SJCRH30 (cell line): ENCODE data around the gene PIRT. TPM values are rescaled to one million over a fixed set of nuclear protein-coding genes. Genes with fewer than 3 reads are reported as not detected.

ENCODE experiments used
- DNase-seq, 2 experiments: peaks; one replicate each; pipeline ENCODE4 v3.0.0-alpha.2; 2015 to 2020
- H3K27ac ChIP-seq: fragments of 250-450 bp; sonication (Bioruptor Pico); 2 replicates; pipeline ENCODE4 v1.5.1; 2020; ENCODE audit warnings: mild to moderate bottlenecking, moderate library complexity
- H3K27me3 ChIP-seq: fragments of 250-450 bp; sonication (Bioruptor Pico); 2 replicates; pipeline ENCODE4 v1.5.1; 2020; ENCODE audit warnings: mild to moderate bottlenecking, moderate library complexity
- H3K36me3 ChIP-seq: fragments of 250-450 bp; sonication (Bioruptor Pico); 2 replicates; pipeline ENCODE4 v1.5.1; 2020; ENCODE audit warnings: mild to moderate bottlenecking, moderate library complexity
- H3K4me1 ChIP-seq: fragments of 250-450 bp; sonication (Bioruptor Pico); 2 replicates; pipeline ENCODE4 v1.5.1; 2020; ENCODE audit warnings: mild to moderate bottlenecking, moderate library complexity
- H3K4me3 ChIP-seq: fragments of 250-450 bp; sonication (Bioruptor Pico); 2 replicates; pipeline ENCODE4 v1.5.1; 2020; ENCODE audit warnings: mild to moderate bottlenecking, moderate library complexity
- H3K9me3 ChIP-seq: fragments of 250-450 bp; sonication (Bioruptor Pico); replicated peaks from 2 replicates; pipeline ENCODE4 v1.5.1; 2020; ENCODE audit warnings: mild to moderate bottlenecking, moderate library complexity
- total RNA-seq: library from RNA; depleted of rRNA; stranded (reverse); fragments of >200 nt; shearing (Covaris generic); gene quantifications from 2 replicates; pipeline ENCODE4 v1.2.3, GENCODE V29; 2014

The PIRT gene
- total RNA-seq, 1 experiment from 2014 or later = not detected

DNA sequence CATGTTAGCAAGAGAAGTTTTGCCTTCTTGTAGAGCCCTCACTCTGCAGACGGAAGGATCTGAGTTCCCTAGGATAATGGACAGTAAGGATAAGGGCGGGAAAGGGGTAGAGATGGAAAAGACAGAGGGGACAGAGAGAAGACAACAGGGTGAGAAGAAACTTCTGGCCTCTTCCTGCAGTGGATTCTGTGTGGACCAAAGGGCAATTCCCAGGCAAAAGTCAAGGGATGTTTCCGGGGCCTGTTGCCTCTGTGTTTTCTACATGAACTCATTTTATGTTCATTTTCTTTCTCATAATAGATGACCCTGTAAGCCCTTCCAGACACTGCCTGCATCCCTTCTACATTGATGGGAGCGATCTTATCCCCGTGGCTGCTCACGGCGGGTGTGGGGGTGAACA, 33.3 kb downstream of the PIRT start:
- no peak overlapping the region for H3K27ac ChIP-seq
- no peaks in the 10 kb centered on the region for H3K36me3 ChIP-seq
- DNase-seq = no peak
- no peak overlapping the region for H3K4me3 ChIP-seq
- H3K4me1 ChIP-seq = no peaks in the 10 kb centered on the region
- H3K27me3 ChIP-seq = no peaks in the 10 kb centered on the region
- no peaks in the 10 kb centered on the region for H3K9me3 ChIP-seq

DNA sequence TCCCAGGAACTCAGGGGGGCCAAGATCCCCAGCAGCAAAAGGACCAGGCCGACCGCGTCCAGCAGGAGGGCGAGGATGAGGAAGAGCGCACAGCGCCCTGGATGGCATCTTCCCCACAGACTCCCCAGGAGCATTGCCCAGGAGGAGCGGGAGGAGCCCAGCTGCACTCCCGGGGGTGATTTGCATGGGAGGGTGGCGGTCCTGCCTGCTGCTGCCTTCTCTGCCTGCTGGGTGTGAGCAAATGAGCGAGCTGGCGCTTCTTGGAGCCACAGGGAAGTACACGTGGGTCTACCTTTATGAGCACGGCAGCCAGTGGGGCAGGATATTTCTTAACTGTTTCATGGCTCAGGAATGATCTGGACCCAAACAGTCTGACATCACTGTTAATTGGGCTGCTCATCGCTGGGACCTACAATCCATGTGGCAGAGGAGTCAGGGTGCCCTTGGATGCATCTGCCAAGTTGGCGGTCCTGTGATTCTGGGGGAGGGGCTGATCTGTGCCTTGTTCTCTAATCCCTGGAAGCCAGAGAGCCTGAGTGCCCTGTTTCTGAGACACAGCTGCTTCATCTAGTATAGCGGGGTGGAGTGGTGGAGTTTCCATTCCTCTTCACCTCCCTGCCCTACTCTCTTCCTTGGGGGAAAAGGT, 33.9 kb downstream of the PIRT start, which contains the start of gene TMEM238L:
Gene TMEM238L (minus strand): TSS at position 270 of the 646 bp plus-strand sequence. CDS start 136 bp downstream, at position 134.
- H3K27ac ChIP-seq = no peak within 1 kb of the TSS
- no peak within 1 kb of the TSS for H3K4me3 ChIP-seq
- H3K9me3 ChIP-seq = no peaks in the 10 kb centered on the region
- DNase-seq = no peak
- no peaks in the 10 kb centered on the region for H3K27me3 ChIP-seq
- H3K36me3 ChIP-seq = no peaks in the 10 kb centered on the region
- H3K4me1 ChIP-seq = no peaks in the 10 kb centered on the region

DNA sequence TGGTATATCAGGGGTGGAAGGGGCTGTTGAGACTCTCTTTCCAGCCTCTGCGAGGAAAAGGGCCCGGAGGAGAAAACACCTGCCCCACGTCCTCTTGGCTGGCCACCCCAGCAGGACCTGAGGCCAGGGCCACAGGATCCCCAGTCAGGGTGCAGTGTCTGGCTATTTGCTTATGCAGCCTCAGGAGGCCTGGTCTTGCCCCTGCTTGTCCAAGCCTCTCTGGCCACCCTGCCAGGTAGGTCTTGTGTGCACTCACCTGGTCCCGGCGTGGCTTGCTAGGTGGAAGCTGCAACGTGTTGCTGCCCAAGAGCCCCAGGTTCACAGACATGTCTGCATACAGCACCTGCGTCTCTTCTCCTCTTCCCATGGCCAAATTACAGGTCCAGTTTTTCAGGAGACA, 34.5 kb downstream of the PIRT start:
- Histone ChIP-seq H3K4me3 (no peak overlapping the region), H3K36me3 (no peaks in the 10 kb centered on the region), H3K27me3 (no peaks in the 10 kb centered on the region), H3K27ac (no peak overlapping the region), H3K4me1 (no peaks in the 10 kb centered on the region), H3K9me3 (no peaks in the 10 kb centered on the region)
- DNase-seq = no peak

DNA sequence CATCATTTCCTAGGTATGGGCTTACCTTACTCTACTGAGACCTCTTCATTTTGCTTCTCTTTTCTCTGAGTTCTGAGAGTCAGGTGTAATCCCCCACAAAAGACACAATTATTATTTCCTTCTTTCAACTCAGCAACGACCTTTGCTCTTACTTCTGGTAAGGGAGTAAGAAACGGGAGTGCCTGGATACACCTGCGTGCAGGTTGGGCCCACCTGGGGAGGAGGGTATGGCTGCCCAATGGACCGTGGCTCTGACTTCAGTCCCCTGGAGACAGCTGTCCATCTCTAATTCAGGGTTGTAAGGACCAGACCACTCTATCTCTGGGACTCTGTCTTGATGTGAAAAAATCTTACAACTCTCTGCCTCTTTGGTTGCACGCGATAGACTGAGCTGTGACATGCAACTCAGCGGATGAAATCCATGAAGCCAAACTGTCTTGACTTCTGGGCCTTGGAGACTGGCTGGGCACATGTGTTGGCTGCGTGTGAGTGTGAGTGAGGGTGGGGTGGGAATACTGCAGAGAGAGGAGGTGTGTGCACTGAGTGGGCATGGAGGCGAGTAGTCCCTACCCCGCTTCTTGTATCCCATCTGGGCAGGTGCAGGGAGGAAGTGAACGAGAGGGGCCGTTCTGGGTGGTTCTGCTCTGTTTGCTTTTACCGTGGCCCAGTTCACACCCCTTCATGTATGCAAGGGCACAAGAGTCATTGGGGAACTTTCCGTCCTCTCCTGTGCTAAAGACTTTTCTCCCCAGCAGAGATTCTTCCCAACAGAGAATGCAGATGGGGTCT, 35.2 kb downstream of the PIRT start:
- Histone ChIP-seq H3K36me3 (no peaks in the 10 kb centered on the region), H3K4me1 (no peaks in the 10 kb centered on the region), H3K9me3 (no peaks in the 10 kb centered on the region), H3K27ac (no peak overlapping the region), H3K27me3 (no peaks in the 10 kb centered on the region), H3K4me3 (no peak overlapping the region)
- no peak for DNase-seq

DNA sequence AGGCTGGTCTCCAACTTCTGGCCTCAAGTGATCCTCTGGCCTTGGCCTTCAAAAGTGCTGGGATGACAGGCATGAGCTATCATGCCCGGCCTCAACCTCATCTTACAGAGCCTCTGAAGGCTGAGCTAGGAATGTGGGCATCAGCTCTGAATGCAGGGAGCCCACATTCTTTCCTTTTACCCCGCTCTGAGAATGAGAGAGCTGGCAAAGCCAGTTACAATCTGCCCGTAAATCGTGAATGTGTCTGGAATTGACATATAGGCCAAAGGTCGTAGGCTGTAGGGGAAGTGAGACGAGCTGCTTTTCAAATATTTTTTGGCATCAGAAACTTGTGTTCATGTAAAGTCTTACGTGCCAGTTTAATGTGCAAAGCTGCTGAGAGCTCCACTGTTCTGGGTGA, 38.5 kb downstream of the PIRT start:
- Histone ChIP-seq H3K36me3 (no peaks in the 10 kb centered on the region), H3K27me3 (no peaks in the 10 kb centered on the region)

DNA sequence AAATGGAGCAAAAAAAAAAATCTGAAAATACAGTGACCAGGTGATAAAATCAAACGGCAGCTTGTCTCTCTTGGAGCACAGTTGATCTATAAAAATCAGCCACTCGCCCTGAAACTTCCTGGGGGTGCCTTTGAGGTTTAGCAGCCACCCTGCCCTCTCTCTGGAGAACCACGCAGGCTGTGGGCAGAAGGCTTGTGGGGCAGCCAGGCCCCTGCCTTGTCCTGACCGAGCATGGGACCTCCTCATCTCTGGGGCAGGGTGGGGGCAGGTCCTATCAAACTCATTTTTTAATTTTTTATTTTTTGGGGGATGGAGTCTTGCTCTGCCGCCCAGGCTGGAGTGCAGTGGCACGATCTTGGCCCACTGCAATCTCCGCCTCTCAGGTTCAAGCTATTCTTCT, 39.0 kb downstream of the PIRT start:
- Histone ChIP-seq H3K27me3 (no peaks in the 10 kb centered on the region), H3K27ac (no peak overlapping the region), H3K4me3 (no peak overlapping the region), H3K9me3 (no peaks in the 10 kb centered on the region), H3K4me1 (no peaks in the 10 kb centered on the region), H3K36me3 (no peaks in the 10 kb centered on the region)
- DNase-seq = no peak

More for the DNA sequence above, 38.5 kb downstream of the PIRT start:
- no peaks in the 10 kb centered on the region for H3K9me3 ChIP-seq
- H3K27ac ChIP-seq = no peak overlapping the region
- no peaks in the 10 kb centered on the region for H3K4me1 ChIP-seq
- no peak for DNase-seq
- H3K4me3 ChIP-seq = no peak overlapping the region

DNA sequence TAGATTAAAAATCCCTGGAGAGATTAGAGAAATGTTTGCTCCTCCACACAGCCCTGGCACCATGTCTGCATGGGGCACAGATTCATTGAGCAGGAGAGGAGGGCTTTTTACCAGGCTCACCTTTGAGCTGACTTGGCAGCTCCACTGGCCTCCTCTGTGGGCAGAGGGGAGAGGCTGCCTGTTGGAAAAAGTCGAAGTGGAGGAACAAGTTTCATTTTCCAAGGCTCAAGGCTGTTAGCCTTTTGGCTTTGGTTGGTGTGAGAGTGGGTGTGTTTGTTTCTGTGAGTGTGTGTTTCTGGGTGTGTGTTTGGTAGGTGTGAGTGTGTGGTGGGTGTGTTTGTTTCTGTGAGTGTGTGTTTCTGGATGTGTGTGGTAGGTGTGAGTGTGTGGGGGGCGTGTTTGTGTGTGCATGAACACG, 39.5 kb downstream of the PIRT start:
- no peaks in the 10 kb centered on the region for H3K4me1 ChIP-seq
- H3K36me3 ChIP-seq = no peaks in the 10 kb centered on the region
- no peak overlapping the region for H3K27ac ChIP-seq
- H3K9me3 ChIP-seq = no peaks in the 10 kb centered on the region
- no peak for DNase-seq
- no peaks in the 10 kb centered on the region for H3K27me3 ChIP-seq
- no peak overlapping the region for H3K4me3 ChIP-seq

DNA sequence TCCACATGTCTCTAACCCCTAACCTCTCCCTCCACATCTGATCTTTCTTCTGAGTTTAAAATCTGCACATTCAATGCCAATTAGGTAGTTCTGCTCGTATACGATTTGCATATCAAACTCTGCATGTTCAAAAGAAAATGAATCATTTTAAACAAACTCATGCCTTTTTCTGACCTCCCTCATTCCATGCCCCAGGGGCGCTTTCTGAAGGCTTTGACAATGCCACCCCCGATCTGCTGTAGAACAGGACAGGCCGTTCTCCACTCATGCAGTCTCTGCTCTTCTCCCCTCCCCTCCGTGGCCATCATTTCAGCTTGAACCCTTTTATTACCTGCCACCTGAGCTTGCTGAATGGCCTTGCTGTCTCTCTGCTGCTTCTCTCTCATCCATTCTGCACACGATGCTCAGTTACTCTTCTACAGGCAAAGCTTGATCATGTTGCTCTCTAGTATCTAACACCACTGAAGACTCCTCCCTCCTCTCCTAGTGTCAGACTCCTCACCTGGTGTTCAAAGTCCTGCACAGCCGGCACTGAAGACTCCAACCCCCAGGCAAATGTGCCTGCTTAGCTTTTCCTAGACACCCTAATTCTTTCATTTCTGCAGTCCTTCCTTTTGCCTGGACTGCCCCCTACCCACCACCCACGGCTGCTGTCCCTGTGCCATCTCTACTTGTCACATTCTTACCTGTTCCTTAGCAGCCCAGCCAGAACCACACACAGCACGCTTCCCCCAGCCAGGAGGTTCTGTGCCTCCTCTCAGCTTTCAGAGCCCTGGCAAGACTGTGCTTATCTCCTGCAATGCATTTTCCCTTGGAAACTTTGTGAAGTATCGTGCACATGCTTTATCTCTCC, 40.2 kb downstream of the PIRT start:
- H3K9me3 ChIP-seq = no peaks in the 10 kb centered on the region

DNA sequence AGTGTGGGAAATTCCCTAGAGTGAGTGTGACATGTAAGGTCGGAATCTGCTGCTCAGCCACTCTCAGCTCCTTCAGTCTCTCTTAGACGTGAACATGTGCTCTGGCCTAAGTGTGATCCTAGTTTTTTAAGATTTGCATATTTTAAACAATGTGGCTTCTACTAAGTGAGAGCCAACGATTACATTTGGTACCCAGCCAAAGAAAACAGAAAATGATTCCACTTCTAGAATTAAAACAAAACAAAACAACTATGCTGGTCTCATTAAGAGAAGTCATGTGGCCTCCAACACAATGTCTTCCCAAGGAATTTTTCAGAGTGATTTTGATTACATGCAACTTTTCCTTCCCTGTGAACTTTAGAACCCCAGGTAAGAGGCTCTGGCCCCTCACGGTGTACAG, 44.1 kb downstream of the PIRT start:
- no peak for DNase-seq
- no peak overlapping the region for H3K27ac ChIP-seq
- no peaks in the 10 kb centered on the region for H3K4me1 ChIP-seq
- no peaks in the 10 kb centered on the region for H3K36me3 ChIP-seq
- no peaks in the 10 kb centered on the region for H3K27me3 ChIP-seq
- H3K9me3 ChIP-seq = no peaks in the 10 kb centered on the region
- H3K4me3 ChIP-seq = no peak overlapping the region

More for the DNA sequence above, 40.2 kb downstream of the PIRT start:
- no peak overlapping the region for H3K4me3 ChIP-seq
- no peaks in the 10 kb centered on the region for H3K4me1 ChIP-seq
- H3K27me3 ChIP-seq = no peaks in the 10 kb centered on the region
- no peak for DNase-seq
- H3K27ac ChIP-seq = no peak overlapping the region
- H3K36me3 ChIP-seq = no peaks in the 10 kb centered on the region

DNA sequence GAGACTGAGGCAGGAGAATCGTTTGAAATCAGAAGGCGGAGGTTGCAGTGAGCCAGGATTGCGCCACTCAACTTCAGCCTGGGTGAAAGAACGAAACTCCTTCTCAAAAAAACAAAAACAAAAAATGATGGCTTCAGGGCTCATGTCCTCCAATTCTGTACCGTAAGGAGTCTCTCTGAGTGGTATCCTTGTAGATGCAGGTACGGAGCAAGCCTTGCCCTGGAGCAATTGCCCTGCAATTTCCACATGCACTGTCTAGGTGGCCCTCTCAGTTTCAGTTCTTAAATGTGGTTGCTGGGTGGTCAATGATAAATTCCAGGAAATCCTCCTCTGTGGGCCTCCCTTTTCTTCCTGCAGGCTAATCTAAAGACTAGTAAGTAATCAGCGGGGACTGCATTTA, 44.6 kb downstream of the PIRT start:
- H3K36me3 ChIP-seq = no peaks in the 10 kb centered on the region
- H3K9me3 ChIP-seq = no peaks in the 10 kb centered on the region
- no peak overlapping the region for H3K4me3 ChIP-seq
- H3K27ac ChIP-seq = no peak overlapping the region
- DNase-seq = no peak
- H3K4me1 ChIP-seq = no peaks in the 10 kb centered on the region
- H3K27me3 ChIP-seq = no peaks in the 10 kb centered on the region

DNA sequence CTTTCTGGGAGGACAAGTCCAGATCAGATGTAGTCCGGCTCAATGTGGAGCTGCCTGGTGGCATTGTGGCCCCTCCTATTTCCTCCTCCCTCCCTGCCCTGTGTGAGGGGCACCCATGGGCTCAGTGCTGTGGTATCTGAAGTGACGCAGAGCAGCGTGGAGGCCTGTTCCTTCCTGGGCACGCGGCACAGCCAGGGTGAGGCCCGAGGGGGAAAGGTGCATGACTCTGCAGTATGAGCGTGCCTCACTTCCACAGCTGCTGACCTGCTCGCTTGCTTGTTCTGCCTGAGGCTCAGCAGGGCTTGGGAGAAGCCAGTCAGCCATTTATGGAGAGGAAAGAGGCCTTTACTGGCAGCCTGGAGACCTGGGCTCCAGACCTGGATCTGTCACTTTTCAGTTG, 45.7 kb downstream of the PIRT start:
- Histone ChIP-seq H3K9me3 (no peaks in the 10 kb centered on the region), H3K36me3 (no peaks in the 10 kb centered on the region), H3K27ac (no peak overlapping the region), H3K27me3 (no peaks in the 10 kb centered on the region), H3K4me1 (no peaks in the 10 kb centered on the region), H3K4me3 (no peak overlapping the region)
- no peak for DNase-seq

DNA sequence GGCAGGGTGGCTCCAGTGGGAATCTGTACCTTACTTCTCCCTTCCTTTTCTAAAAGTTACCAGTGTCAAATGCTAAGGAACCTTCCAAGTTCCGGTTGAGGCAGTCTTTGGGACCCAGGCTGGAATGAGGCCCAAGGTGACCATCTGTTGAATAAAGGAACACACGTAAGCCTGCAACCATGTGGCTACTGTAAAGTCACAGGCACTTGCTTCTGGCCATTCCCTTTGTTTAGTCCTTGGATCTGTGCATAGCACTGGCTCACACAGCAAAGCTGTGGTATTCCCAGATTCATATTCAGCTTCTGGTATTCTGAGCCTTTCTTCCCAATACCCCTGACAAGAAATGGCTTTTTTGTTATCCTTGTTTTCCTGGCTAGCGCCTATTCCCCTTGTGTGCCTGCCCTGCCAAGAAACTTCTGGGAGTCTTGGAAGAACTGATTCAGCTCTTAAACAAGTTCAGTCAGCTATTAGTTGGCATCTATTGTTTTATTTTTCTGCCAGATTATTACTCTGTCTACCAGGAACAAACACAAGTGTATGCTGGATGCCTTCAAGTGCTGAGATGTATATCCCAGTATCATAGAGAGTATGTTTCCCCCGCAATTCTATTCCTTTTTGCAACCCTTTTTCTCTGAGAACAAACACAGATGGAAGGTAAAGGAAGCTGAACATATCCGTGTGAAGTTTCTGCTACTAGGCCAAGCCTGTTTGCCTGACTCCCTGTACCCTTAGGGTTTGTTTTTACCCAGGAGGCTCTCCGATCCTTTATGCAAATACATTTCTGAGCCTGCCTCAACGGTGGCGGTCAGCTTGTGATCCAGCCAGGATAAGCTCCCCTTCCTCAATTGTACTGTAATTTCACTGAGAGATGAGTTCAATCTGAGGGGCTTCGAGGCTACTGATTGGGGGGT, 47.1 kb downstream of the PIRT start:
- Histone ChIP-seq H3K36me3 (no peaks in the 10 kb centered on the region), H3K9me3 (no peaks in the 10 kb centered on the region), H3K4me1 (no peaks in the 10 kb centered on the region), H3K4me3 (no peak overlapping the region), H3K27ac (no peak overlapping the region), H3K27me3 (no peaks in the 10 kb centered on the region)
- DNase-seq = no peak

DNA sequence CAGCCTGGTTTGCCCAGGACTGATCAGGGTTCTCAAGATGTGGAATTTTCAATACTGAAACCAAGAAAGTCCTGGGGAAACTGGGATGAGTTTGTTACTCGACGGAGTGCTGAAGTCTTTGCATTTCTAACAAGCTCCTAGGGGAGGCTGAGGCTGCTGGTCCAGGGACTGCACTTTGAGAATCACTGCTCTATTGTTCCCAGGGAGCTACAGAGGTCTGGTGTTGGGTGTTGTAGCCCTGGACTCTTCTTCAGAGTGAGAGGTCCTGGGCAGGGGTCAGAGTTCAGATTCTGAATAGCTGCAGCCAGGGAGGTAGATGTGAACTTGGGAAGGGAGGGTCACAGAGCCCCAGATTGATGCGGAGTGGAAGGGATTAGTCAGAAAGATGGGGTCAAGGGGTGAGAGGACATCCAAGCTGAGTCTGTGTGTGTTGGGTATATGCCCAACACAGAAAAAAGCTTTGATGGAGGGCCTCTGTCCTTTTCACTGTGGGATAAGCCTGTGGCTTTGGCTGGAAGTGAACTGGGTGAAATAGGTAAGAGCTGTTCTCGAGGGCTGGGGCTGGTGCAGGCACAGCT, 48.1 kb downstream of the PIRT start:
- Histone ChIP-seq H3K27me3 (no peaks in the 10 kb centered on the region), H3K4me1 (no peaks in the 10 kb centered on the region), H3K4me3 (no peak overlapping the region), H3K9me3 (no peaks in the 10 kb centered on the region), H3K36me3 (no peaks in the 10 kb centered on the region), H3K27ac (no peak overlapping the region)
- DNase-seq = no peak
